Pancreas (tissue), 10 donors: Measurements from ENCODE around the gene TCL1A. TPM values are rescaled to one million over a fixed set of nuclear protein-coding genes. Genes with fewer than 3 reads are reported as not detected.

Experiments used
- ATAC-seq, 4 donors: fragments of 200-7000 bp; cut with Tn5 transposase; one replicate each; pipeline versions ENCODE4 v1.8.0 to v1.9.1; 2020; ENCODE audit warnings: mild to moderate bottlenecking in 4 of 4, moderate library complexity in 4 of 4
- DNase-seq, 6 donors: peaks; one replicate each; pipeline ENCODE4 v3.0.0-alpha.2; 2020
- FAIRE-seq: peaks from 2 replicates; lab custom pipeline; 2012; peaks lifted over from hg19 to GRCh38; lab: Jason Lieb, UNC
- H3K27ac ChIP-seq, 4 donors: fragments of 200-600 bp; sonication (generic); 1 replicate in 3 of 4; 2 replicates in 1 of 4; pipeline versions ENCODE4 v1.5.0 to v1.8.0; 2020
- H3K27me3 ChIP-seq, 4 donors: fragments of 200-600 bp; one replicate each; pipeline ENCODE4 v1.8.0; 2021
- H3K36me3 ChIP-seq, 3 donors: fragments of 200-600 bp; sonication (generic) in 1 of 3; one replicate each; pipeline versions ENCODE4 v1.5.0 to v1.8.0; 2020 to 2021
- H3K4me1 ChIP-seq, 3 donors: fragments of 200-600 bp; one replicate each; pipeline ENCODE4 v1.8.0; 2021
- H3K4me3 ChIP-seq, 4 donors: fragments of 200-600 bp; sonication (generic) in 2 of 4; one replicate each; pipeline versions ENCODE4 v1.5.0 to v1.8.0; 2020 to 2021
- H3K9me3 ChIP-seq, 4 donors: fragments of 200-600 bp; one replicate each; pipeline ENCODE4 v1.8.0; 2021
- WGBS, 2 donors: extraction: QIAGEN DNeasy Blood & Tissue Kit; methylation state at CpG; one replicate each; pipeline ENCODE4 v1.1.7; 2013; 5-methylcytosine and 5-hydroxymethylcytosine counted together
- intact Hi-C, 3 donors: fragments of 100-400 bp; cut with DNase I; formaldehyde crosslinking; loops; one replicate each; pipeline versions ENCODE4 v1.11.1 to v1.14.2; 2022
- polyA plus RNA-seq, 2 donors: library from polyadenylated mRNA; stranded (reverse); fragments of 200-250 nt; gene quantifications; one replicate each; pipeline ENCODE4 v1.2.3, GENCODE V29; 2013
- total RNA-seq, 6 donors: library from RNA; stranded (reverse); fragmentation: NEBNext Ultra II Directional in 4 of 6; extraction: Animal tissue kit (Norgen Biotek cat#: 25700) in 4 of 6; gene quantifications; one replicate each; pipeline versions ENCODE4 v1.2.1 to v1.2.4, GENCODE V29; 2021 to 2023
- TF ChIP-seq, protein P1 (sequence below), 4 donors: fragments of 200-600 bp; sonication (generic) in 3 of 4; IDR thresholded peaks; one replicate each; pipeline versions ENCODE4 v1.5.0 to v1.8.0; 2021; ENCODE audit warnings: antibody characterized with exemption in 4 of 4
- donor health status: healthy with polysubstance abuse.
- donor health status: DM: no; HTN: no; CAD: no; lungs with moderate emphysema.
- donor health status: DM: no; HTN: no; CAD: no.
- donor health status: control.
- donor health status: control.
- donor health status: Bipolar disorder and iron deficiency.
- donor health status: DM: yes; HTN: yes; CAD: no.
- donor health status: DM: no; HTN: no; CAD: no.
- donor health status: DM: no; HTN: no; CAD: no.
- donor health status: DM: yes; HTN: yes; CAD: no.

TCL1A gene
- total and polyA plus RNA-seq, 8 donors = 0.09 to 0.16 TPM; not detected in 6

DNA sequence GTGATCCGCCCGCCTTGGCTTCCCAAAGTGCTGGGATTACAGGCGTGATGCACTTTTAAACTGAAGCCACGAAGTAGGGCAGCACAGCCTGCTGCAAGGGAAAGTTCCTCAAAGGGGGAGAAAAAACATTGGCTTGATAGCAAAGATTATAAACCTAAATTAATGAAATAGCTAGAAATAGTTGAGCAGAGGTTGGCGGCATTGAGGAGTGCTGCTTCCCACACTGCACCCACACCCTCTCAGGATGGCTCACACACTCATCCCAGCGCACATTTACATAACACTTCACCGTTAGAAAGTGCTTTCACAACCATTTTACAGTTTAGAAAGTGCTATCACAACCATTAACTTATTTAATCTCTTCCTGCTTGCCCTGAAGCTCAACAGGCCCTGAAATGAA lies 44.4 kb upstream of the TCL1A start:
- intact Hi-C loops = no loop called here
- ATAC-seq = no peak
- Histone ChIP-seq H3K36me3 (no peaks in the 10 kb centered on the region), H3K9me3 (no peaks in the 10 kb centered on the region), H3K4me1 (peaks cover 0 to 11% (median 9%) of the 10 kb centered on the region in 3 donors), H3K27ac (no peak overlapping the region), H3K4me3 (no peak overlapping the region), H3K27me3 (no peaks in the 10 kb centered on the region)
- no peak for FAIRE-seq
- 85 to 90% methylated on average over 7 of the region's 7 CpGs for WGBS, 2 donors
- DNase-seq = no peak
- TF ChIP-seq, protein P1, sequence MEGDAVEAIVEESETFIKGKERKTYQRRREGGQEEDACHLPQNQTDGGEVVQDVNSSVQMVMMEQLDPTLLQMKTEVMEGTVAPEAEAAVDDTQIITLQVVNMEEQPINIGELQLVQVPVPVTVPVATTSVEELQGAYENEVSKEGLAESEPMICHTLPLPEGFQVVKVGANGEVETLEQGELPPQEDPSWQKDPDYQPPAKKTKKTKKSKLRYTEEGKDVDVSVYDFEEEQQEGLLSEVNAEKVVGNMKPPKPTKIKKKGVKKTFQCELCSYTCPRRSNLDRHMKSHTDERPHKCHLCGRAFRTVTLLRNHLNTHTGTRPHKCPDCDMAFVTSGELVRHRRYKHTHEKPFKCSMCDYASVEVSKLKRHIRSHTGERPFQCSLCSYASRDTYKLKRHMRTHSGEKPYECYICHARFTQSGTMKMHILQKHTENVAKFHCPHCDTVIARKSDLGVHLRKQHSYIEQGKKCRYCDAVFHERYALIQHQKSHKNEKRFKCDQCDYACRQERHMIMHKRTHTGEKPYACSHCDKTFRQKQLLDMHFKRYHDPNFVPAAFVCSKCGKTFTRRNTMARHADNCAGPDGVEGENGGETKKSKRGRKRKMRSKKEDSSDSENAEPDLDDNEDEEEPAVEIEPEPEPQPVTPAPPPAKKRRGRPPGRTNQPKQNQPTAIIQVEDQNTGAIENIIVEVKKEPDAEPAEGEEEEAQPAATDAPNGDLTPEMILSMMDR (IDR thresholded peaks at IDR 0.05) = no peak

DNA sequence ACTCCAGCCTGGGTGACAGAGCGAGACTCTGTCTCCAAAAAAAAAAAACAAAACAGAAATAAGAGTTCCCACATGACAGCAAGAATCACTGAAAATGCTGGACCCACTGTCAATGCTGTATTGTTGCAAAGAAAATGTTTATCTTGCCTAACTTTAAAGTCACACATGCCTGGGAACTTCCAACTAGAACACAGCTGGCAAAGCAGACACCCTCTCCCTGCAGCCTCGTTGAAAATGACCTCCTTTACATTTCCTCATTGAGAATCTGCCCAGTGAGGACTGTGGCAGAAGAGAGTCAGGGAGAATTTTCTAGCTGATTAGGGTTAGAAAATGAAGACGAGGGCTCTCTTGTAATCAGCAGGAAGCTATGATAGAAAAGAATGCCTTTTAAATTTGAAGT lies 42.8 kb upstream of the TCL1A start:
- Histone ChIP-seq H3K27ac (peak overlapping the region; percentile 4 to 51 (median 28)), H3K4me3 (no peak overlapping the region), H3K36me3 (no peaks in the 10 kb centered on the region), H3K9me3 (no peaks in the 10 kb centered on the region), H3K27me3 (no peaks in the 10 kb centered on the region), H3K4me1 (peaks cover 0 to 11% (median 9%) of the 10 kb centered on the region in 3 donors)
- FAIRE-seq (no peak), DNase-seq (peak in 4 of 6 donors; percentile 36 to 67 (median 52)), ATAC-seq (peak; percentile 83 to 93 (median 88))
- WGBS, 2 donors = 14 to 17% methylated on average over 3 of the region's 3 CpGs
- TF ChIP-seq, protein P1 (IDR thresholded peaks at IDR 0.05) = no peak
- intact Hi-C loops = no loop called here

DNA sequence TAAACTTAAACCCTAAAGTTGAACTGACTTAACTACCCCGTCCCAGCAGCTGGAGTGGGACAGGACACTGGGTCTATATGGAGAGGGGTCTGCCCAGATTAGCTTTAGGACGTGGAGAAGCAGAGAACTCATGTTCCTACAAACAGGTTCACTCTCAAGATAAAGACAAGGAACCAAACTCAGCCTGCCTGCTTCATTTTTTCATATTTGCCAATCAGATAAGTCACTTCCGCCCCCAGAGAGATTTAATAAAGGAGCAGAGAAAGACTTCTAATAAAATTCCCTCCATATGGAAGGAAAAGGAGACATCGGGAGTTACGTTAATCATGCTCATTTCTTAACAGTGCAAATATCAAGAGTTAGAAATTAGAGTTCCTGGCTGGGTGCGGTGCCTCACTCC lies 42.2 kb upstream of the TCL1A start:
- H3K27ac ChIP-seq = peak overlapping the region; percentile 4 to 51 (median 28)

DNA sequence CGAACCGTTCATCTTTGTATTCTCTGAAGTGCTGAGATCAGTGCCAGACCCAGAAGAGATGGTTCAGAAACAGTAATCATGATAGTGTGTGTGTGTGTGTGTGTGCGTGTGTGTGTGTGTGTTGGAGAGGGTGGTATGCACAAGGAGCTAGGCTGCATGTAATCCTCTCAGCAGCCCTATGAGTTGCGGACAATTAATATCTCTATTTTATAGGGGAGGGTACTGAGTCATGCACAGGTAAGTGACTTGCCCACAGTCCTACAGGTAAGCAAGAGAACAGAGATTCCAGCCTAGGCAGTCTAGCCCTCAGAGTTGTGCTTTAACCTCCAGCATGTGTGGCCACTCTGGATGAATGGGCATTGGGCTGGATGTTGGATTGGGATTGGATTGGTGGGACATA lies 27.9 kb upstream of the TCL1A start:
- 84 to 87% methylated on average over 4 of the region's 4 CpGs for WGBS, 2 donors
- ATAC-seq (no peak), DNase-seq (no peak), FAIRE-seq (no peak)
- H3K9me3 ChIP-seq = no peaks in the 10 kb centered on the region
- no peaks in the 10 kb centered on the region for H3K4me1 ChIP-seq
- intact Hi-C loops = no loop called here
- TF ChIP-seq, protein P1 (IDR thresholded peaks at IDR 0.05) = no peak
- H3K27me3 ChIP-seq = no peaks in the 10 kb centered on the region
- no peaks in the 10 kb centered on the region for H3K36me3 ChIP-seq
- H3K4me3 ChIP-seq = no peak overlapping the region
- no peak overlapping the region for H3K27ac ChIP-seq

More for the DNA sequence above, 42.2 kb upstream of the TCL1A start:
- intact Hi-C loops = no loop called here
- WGBS, 2 donors = 36 to 46% methylated on average over 6 of the region's 6 CpGs
- H3K4me1 ChIP-seq = peaks cover 0 to 11% (median 9%) of the 10 kb centered on the region in 3 donors
- ATAC-seq = peak; percentile 16 to 61 (median 52)
- FAIRE-seq = no peak
- H3K27me3 ChIP-seq = no peaks in the 10 kb centered on the region
- H3K9me3 ChIP-seq = no peaks in the 10 kb centered on the region
- no peak for DNase-seq
- H3K36me3 ChIP-seq = no peaks in the 10 kb centered on the region
- H3K4me3 ChIP-seq = no peak overlapping the region
- TF ChIP-seq, protein P1 (IDR thresholded peaks at IDR 0.05) = no peak

DNA sequence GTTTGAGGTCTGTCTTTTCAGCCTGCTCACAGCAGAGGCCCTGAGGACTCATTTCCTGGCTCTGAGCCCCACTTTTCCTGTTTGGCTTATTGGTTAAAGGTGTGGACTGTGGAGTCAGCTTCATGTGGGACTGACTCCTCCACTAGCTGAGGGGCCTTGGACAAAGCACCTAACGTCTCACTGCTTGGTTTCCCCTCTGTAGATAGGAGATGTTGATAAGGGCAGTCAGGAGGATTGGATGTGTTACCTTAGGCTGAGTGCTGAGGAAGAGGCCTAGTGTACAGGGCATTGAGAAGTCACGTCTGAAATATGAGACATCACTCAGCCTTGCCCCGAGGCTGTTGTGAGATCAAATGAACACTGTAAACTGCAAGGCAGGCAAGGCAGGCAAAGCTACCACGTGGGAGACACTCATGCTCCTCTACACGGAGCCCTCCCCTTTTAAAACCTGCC lies 27.1 kb upstream of the TCL1A start:
- WGBS, 2 donors = 28 to 32% methylated on average over 5 of the region's 5 CpGs
- no peak for DNase-seq

More for the DNA sequence above, 27.1 kb upstream of the TCL1A start:
- Histone ChIP-seq H3K4me3 (no peak overlapping the region), H3K27ac (no peak overlapping the region), H3K27me3 (no peaks in the 10 kb centered on the region), H3K9me3 (no peaks in the 10 kb centered on the region), H3K36me3 (no peaks in the 10 kb centered on the region), H3K4me1 (no peaks in the 10 kb centered on the region)
- FAIRE-seq = no peak
- intact Hi-C loops = no loop called here
- TF ChIP-seq, protein P1 (IDR thresholded peaks at IDR 0.05) = no peak
- no peak for ATAC-seq
